Measurements from ENCODE around the gene SGSM1.
"Not testable (repeated sequence)": the region's sequence is repeated elsewhere in the genome, so short reads cannot be mapped to it uniquely, and the experiment has no call there.

The SGSM1 gene

GRCh38 chr22:24905909-24906308 is 99.9 kb downstream of the SGSM1 start:
- Histone ChIP-seq H3K4me1 (ENCODE audit: control insufficient read depth, insufficient read depth, low read length) (no peaks in the 10 kb centered on the region), H3K27ac (ENCODE audit: low read length) (no peak overlapping the region), H3K4me3 (ENCODE audit: low read length in 2 of 2) (no peak overlapping the region), H3K36me3 (ENCODE audit: control insufficient read depth in 2 of 2, insufficient read depth in 2 of 2, low read length in 2 of 2) (peaks cover 12 to 16% of the 10 kb centered on the region in 2 donors), H3K9ac (ENCODE audit: low read length in 2 of 2) (no peak overlapping the region), H3K9me3 (ENCODE audit: control insufficient read depth in 2 of 2, low read length in 2 of 2) (peaks cover 0 to 4% of the 10 kb centered on the region in 2 donors), H3K27me3 (ENCODE audit: control insufficient read depth in 1 of 2, insufficient read depth in 2 of 2, low read length in 2 of 2) (no peaks in the 10 kb centered on the region)

- H3K9me3 ChIP-seq (ENCODE audit: control insufficient read depth in 2 of 2, low read length in 2 of 2); H3K4me3 ChIP-seq (ENCODE audit: low read length in 2 of 2); H3K4me1 ChIP-seq (ENCODE audit: control insufficient read depth, insufficient read depth, low read length); H3K27me3 ChIP-seq (ENCODE audit: control insufficient read depth in 1 of 2, insufficient read depth in 2 of 2, low read length in 2 of 2); H3K27ac ChIP-seq (ENCODE audit: low read length); H3K9ac ChIP-seq (ENCODE audit: low read length in 2 of 2): not testable (repeated sequence)
- peaks cover 12 to 14% of the 10 kb centered on the region in 2 donors for H3K36me3 ChIP-seq (ENCODE audit: control insufficient read depth in 2 of 2, insufficient read depth in 2 of 2, low read length in 2 of 2)
These were observed 101.1 kb downstream of the SGSM1 start for GRCh38 chr22:24907101-24907500.

- no peak overlapping the region for H3K4me3 ChIP-seq (ENCODE audit: low read length in 2 of 2)
- no peaks in the 10 kb centered on the region for H3K27me3 ChIP-seq (ENCODE audit: control insufficient read depth in 1 of 2, insufficient read depth in 2 of 2, low read length in 2 of 2)
- no peaks in the 10 kb centered on the region for H3K9me3 ChIP-seq (ENCODE audit: control insufficient read depth in 2 of 2, low read length in 2 of 2)
- H3K4me1 ChIP-seq (ENCODE audit: control insufficient read depth, insufficient read depth, low read length) = no peaks in the 10 kb centered on the region
- H3K9ac ChIP-seq (ENCODE audit: low read length in 2 of 2) = no peak overlapping the region
- no peak overlapping the region for H3K27ac ChIP-seq (ENCODE audit: low read length)
- peaks cover 12 to 16% of the 10 kb centered on the region in 2 donors for H3K36me3 ChIP-seq (ENCODE audit: control insufficient read depth in 2 of 2, insufficient read depth in 2 of 2, low read length in 2 of 2)
These were observed 114.0 kb downstream of the SGSM1 start for GRCh38 chr22:24920029-24920428.

- peaks cover 6 to 7% of the 10 kb centered on the region in 2 donors for H3K36me3 ChIP-seq (ENCODE audit: control insufficient read depth in 2 of 2, insufficient read depth in 2 of 2, low read length in 2 of 2)
- no peaks in the 10 kb centered on the region for H3K4me1 ChIP-seq (ENCODE audit: control insufficient read depth, insufficient read depth, low read length)
- H3K27ac ChIP-seq (ENCODE audit: low read length) = no peak overlapping the region
- no peak overlapping the region for H3K9ac ChIP-seq (ENCODE audit: low read length in 2 of 2)
- H3K27me3 ChIP-seq (ENCODE audit: control insufficient read depth in 1 of 2, insufficient read depth in 2 of 2, low read length in 2 of 2) = no peaks in the 10 kb centered on the region
- H3K9me3 ChIP-seq (ENCODE audit: control insufficient read depth in 2 of 2, low read length in 2 of 2) = peaks cover 5% of the 10 kb centered on the region in 2 donors
- no peak overlapping the region for H3K4me3 ChIP-seq (ENCODE audit: low read length in 2 of 2)
These were observed 119.8 kb downstream of the SGSM1 start for GRCh38 chr22:24925586-24926427.

- no peaks in the 10 kb centered on the region for H3K4me1 ChIP-seq (ENCODE audit: control insufficient read depth, insufficient read depth, low read length)
- H3K36me3 ChIP-seq (ENCODE audit: control insufficient read depth in 2 of 2, insufficient read depth in 2 of 2, low read length in 2 of 2) = peaks cover 6 to 7% of the 10 kb centered on the region in 2 donors
- H3K9ac ChIP-seq (ENCODE audit: low read length in 2 of 2) = no peak overlapping the region
- no peaks in the 10 kb centered on the region for H3K27me3 ChIP-seq (ENCODE audit: control insufficient read depth in 1 of 2, insufficient read depth in 2 of 2, low read length in 2 of 2)
- no peak overlapping the region for H3K4me3 ChIP-seq (ENCODE audit: low read length in 2 of 2)
- H3K9me3 ChIP-seq (ENCODE audit: control insufficient read depth in 2 of 2, low read length in 2 of 2) = peaks cover 5% of the 10 kb centered on the region in 2 donors
- H3K27ac ChIP-seq (ENCODE audit: low read length) = no peak overlapping the region
These were observed 120.4 kb downstream of the SGSM1 start for GRCh38 chr22:24926428-24926725.

- Histone ChIP-seq H3K4me3 (ENCODE audit: low read length in 2 of 2) (no peak overlapping the region), H3K36me3 (ENCODE audit: control insufficient read depth in 2 of 2, insufficient read depth in 2 of 2, low read length in 2 of 2) (peaks cover 6 to 7% of the 10 kb centered on the region in 2 donors), H3K27ac (ENCODE audit: low read length) (no peak overlapping the region), H3K9me3 (ENCODE audit: control insufficient read depth in 2 of 2, low read length in 2 of 2) (peaks cover 5% of the 10 kb centered on the region in 2 donors), H3K27me3 (ENCODE audit: control insufficient read depth in 1 of 2, insufficient read depth in 2 of 2, low read length in 2 of 2) (no peaks in the 10 kb centered on the region), H3K4me1 (ENCODE audit: control insufficient read depth, insufficient read depth, low read length) (no peaks in the 10 kb centered on the region), H3K9ac (ENCODE audit: low read length in 2 of 2) (no peak overlapping the region)
These were observed 121.0 kb downstream of the SGSM1 start for GRCh38 chr22:24926849-24927579.

GRCh38 chr22:24928322-24928721 is 122.3 kb downstream of the SGSM1 start:
- Histone ChIP-seq H3K4me3 (ENCODE audit: low read length in 2 of 2) (no peak overlapping the region), H3K36me3 (ENCODE audit: control insufficient read depth in 2 of 2, insufficient read depth in 2 of 2, low read length in 2 of 2) (peaks cover 3 to 7% of the 10 kb centered on the region in 2 donors), H3K27me3 (ENCODE audit: control insufficient read depth in 1 of 2, insufficient read depth in 2 of 2, low read length in 2 of 2) (no peaks in the 10 kb centered on the region), H3K9ac (ENCODE audit: low read length in 2 of 2) (no peak overlapping the region), H3K9me3 (ENCODE audit: control insufficient read depth in 2 of 2, low read length in 2 of 2) (peaks cover 5% of the 10 kb centered on the region in 2 donors), H3K4me1 (ENCODE audit: control insufficient read depth, insufficient read depth, low read length) (no peaks in the 10 kb centered on the region), H3K27ac (ENCODE audit: low read length) (no peak overlapping the region)

GRCh38 chr22:24930678-24931077 is 124.7 kb downstream of the SGSM1 start:
- Histone ChIP-seq H3K27me3 (ENCODE audit: control insufficient read depth in 1 of 2, insufficient read depth in 2 of 2, low read length in 2 of 2) (no peaks in the 10 kb centered on the region), H3K27ac (ENCODE audit: low read length) (no peak overlapping the region), H3K9ac (ENCODE audit: low read length in 2 of 2) (no peak overlapping the region), H3K9me3 (ENCODE audit: control insufficient read depth in 2 of 2, low read length in 2 of 2) (peaks cover 5% of the 10 kb centered on the region in 2 donors), H3K36me3 (ENCODE audit: control insufficient read depth in 2 of 2, insufficient read depth in 2 of 2, low read length in 2 of 2) (peaks cover 0 to 1% of the 10 kb centered on the region in 2 donors), H3K4me1 (ENCODE audit: control insufficient read depth, insufficient read depth, low read length) (no peaks in the 10 kb centered on the region), H3K4me3 (ENCODE audit: low read length in 2 of 2) (no peak overlapping the region)

- Histone ChIP-seq H3K4me3 (ENCODE audit: low read length in 2 of 2) (no peak overlapping the region), H3K9me3 (ENCODE audit: control insufficient read depth in 2 of 2, low read length in 2 of 2) (no peaks in the 10 kb centered on the region), H3K4me1 (ENCODE audit: control insufficient read depth, insufficient read depth, low read length) (no peaks in the 10 kb centered on the region), H3K36me3 (ENCODE audit: control insufficient read depth in 2 of 2, insufficient read depth in 2 of 2, low read length in 2 of 2) (no peaks in the 10 kb centered on the region), H3K27me3 (ENCODE audit: control insufficient read depth in 1 of 2, insufficient read depth in 2 of 2, low read length in 2 of 2) (no peaks in the 10 kb centered on the region), H3K9ac (ENCODE audit: low read length in 2 of 2) (no peak overlapping the region), H3K27ac (ENCODE audit: low read length) (no peak overlapping the region)
These were observed 129.9 kb downstream of the SGSM1 start for GRCh38 chr22:24935771-24936483.

GRCh38 chr22:24937114-24937513 is 131.1 kb downstream of the SGSM1 start:
- H3K36me3 ChIP-seq (ENCODE audit: control insufficient read depth in 2 of 2, insufficient read depth in 2 of 2, low read length in 2 of 2) = no peaks in the 10 kb centered on the region
- no peak overlapping the region for H3K9ac ChIP-seq (ENCODE audit: low read length in 2 of 2)
- no peaks in the 10 kb centered on the region for H3K9me3 ChIP-seq (ENCODE audit: control insufficient read depth in 2 of 2, low read length in 2 of 2)
- no peak overlapping the region for H3K27ac ChIP-seq (ENCODE audit: low read length)
- no peaks in the 10 kb centered on the region for H3K4me1 ChIP-seq (ENCODE audit: control insufficient read depth, insufficient read depth, low read length)
- H3K4me3 ChIP-seq (ENCODE audit: low read length in 2 of 2) = no peak overlapping the region
- H3K27me3 ChIP-seq (ENCODE audit: control insufficient read depth in 1 of 2, insufficient read depth in 2 of 2, low read length in 2 of 2) = peaks cover 0 to 2% of the 10 kb centered on the region in 2 donors

Data from stomach smooth muscle (tissue), 2 donors.